Fibroblast of skin of right quadriceps (primary cell): ENCODE results near the gene FLYWCH1.
"Not testable (repeated sequence)": the region's sequence is repeated elsewhere in the genome, so short reads cannot be mapped to it uniquely, and the experiment has no call there.

Source experiments
- DNase-seq: peaks from one replicate; pipeline ENCODE4 v3.0.0-alpha.2; 2013

The FLYWCH1 gene

DNA sequence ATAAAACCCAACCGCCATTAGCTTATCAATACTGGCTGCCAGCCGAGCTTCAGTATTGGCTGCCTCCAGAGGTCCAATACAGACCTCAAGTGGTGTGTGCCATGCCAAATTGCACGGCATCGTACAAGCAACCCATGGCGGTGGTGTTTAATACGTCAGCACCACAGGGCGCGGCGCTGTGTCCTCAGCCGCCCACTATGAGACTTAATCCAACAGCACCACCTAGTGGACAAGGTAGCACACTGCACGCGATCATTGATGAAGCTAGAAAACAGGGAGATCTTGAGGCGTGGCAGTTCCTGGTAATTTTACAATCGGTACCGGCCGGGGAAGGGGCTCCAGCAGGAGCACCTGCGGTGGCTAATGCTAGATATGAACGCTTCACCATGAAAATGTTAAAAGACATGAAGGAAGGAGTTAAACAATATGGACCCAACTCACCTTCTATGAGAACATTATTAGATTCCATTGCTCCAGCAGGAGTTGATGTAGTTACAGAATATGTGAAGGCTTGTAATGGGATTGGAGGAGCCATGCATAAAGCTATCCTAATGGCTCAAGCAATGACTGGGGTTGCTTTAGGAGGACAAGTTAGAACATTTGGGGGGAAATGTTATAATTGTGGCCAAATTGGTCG is 15.4 kb downstream of the FLYWCH1 start:
- DNase-seq = peak; percentile 82

DNA sequence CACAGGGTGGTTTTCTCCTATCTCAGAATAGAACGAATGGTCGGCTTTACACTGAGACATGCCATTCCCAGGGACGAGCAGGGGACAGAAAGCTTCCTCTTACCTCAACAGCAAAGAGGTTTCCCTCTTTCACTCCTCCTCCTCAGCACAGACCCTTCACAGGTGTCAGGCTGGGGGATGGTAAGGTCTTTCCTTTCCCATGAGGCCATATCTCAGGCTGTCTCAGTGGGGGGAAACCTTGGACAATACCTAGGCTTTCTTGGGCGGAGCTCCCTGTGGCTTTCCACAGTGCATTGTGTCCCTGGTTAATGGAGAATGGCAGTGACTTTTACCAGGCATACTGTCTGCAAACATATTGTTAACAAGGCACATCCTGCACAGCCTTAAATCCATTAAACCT is 16.4 kb downstream of the FLYWCH1 start:
- DNase-seq = not testable (repeated sequence)

GRCh38 chr16:2928796-2929195 is 17.1 kb downstream of the FLYWCH1 start:
- DNase-seq = no peak

DNA sequence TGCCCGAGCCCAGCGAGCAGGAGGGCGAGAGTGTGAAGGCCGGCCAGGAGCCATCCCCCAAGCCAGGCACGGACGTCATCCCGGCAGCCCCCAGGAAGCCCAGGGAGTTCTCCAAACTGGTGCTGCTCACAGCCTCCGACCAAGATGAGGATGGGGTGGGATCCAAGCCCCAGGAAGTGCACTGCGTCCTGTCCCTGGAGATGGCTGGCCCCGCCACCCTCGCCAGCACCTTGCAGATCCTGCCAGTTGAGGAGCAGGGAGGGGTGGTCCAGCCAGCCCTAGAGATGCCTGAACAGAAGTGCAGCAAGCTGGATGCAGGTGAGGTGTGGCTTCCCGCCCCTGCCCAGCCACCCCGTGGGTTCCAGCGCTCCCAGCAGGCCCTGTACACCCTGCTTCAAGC is 18.0 kb downstream of the FLYWCH1 start:
- DNase-seq = no peak

GRCh38 chr16:2930236-2930635 is 18.5 kb downstream of the FLYWCH1 start:
- no peak for DNase-seq

DNA sequence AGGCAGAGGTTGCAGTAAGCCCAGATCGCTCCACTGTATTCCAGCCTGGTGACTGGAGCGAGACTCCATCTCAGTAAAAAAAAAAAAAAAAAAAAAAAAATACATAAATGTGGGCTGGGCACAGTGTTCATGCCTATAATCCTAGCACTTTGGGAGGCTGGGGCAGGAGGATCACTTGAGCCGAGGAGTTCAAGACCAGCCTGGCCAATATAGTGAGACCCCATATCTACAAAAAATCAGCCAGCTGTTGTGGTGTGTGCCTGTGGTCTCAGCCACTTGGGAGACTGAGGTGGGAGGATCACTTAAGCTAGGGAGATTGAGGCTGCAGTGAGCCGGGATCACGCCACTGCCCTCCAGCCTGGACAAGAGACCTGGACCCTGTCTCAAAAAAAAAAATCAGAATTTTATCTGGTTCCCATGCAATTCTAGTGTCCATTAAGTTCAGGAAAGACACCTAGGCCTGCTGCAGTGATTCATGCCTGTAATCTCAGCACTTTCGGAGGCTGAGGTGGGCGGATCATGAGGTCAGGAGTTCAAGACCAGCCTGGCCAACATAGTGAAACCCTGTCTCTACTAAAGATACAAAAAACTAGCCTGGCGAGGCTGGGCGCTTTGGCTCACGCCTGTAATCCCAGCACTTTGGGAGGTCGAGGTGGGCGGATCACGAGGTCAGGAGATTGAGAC is 19.6 kb downstream of the FLYWCH1 start:
- not testable (repeated sequence) for DNase-seq

DNA sequence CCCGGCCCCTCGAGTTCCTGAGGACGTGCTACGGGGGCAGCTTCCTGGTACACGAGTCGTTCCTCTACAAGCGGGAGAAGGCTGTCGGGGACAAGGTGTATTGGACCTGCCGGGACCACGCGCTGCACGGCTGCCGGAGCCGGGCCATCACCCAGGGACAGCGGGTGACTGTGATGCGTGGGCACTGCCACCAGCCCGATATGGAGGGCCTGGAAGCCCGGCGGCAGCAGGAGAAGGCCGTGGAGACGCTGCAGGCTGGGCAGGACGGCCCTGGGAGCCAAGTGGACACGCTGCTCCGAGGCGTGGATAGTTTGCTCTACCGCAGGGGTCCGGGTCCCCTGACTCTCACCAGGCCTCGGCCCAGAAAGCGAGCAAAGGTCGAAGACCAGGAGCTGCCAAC is 21.4 kb downstream of the FLYWCH1 start:
- DNase-seq = no peak

- DNase-seq = no peak
Observed at GRCh38 chr16:2933701-2934100, 22.0 kb downstream of the FLYWCH1 start.

DNA sequence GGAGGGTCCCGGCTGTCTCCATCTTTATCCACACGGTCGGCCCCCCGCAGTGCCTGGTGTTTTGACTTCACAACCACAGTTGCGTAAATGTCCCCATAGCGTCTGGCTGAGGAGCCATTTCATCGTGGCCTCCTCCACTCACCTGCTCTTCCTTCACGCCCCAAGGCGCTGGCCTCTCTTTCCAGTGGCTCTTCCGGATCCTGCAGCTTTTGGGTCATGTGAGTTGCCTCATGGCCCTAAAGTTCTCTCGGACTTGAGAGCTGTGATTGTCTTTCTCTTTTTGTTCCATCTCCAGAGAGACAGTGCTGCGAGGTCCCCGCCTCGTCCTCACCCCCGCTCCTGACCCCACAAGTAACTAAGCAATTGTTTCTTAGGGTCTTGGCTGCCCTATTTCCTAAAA is 22.7 kb downstream of the FLYWCH1 start:
- no peak for DNase-seq

GRCh38 chr16:2936436-2937011 is 24.8 kb downstream of the FLYWCH1 start:
- no peak for DNase-seq

DNA sequence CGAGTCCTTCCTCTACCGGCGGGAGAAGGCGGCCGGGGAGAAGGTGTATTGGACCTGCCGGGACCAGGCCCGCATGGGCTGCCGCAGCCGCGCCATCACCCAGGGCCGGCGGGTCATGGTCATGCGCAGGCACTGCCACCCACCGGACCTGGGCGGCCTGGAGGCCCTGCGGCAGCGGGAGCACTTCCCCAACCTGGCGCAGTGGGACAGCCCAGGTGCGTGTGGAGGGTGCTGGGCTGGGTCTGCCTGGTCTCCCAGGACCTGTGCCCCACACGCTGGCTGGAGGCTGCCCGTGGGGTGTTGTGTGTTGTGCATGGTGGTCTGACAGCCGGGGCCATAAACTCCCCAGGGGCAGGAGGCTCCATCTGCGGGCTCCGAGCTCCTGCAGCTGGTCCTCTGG is 25.4 kb downstream of the FLYWCH1 start:
- DNase-seq = no peak

- no peak for DNase-seq
Observed at GRCh38 chr16:2938206-2938605, 26.5 kb downstream of the FLYWCH1 start.

DNA sequence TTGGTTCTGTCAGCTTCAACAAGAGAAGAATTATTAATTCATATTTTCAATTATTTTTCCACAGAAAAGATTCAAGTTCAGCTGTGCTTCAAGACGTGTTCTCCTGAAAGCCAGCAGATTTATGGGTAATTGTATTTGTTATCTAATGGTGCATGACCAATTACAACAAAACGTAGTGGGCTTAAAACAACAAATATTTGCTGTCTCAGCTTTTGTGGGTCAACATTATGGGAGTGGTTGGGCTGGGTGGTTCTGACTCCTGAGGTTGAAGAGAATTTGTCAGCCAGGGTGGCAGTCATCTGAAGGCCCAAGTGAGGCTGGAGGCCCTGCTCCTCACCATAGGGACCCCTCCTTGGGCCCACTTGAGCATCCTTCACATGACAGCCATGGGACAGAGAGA is 28.2 kb downstream of the FLYWCH1 start:
- no peak for DNase-seq

DNA sequence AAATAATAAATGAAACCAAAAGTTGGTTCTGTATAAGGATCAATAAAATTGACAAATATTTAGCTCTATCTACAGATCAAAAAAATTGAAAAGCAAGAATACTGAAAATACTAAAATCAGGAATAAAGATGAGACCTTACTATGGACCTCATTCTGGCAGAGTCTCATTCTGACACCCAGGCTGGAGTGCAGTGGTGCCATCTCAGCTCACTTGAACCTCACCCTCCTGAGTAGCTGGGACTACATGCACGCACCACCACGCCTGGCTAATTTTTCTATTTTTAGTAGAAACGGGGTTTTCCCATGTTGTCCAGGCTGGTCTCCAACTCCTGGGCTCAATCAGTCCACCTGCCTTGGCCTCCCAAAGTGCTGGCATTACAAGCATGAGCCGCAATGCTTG is 30.3 kb downstream of the FLYWCH1 start:
- no peak for DNase-seq

DNA sequence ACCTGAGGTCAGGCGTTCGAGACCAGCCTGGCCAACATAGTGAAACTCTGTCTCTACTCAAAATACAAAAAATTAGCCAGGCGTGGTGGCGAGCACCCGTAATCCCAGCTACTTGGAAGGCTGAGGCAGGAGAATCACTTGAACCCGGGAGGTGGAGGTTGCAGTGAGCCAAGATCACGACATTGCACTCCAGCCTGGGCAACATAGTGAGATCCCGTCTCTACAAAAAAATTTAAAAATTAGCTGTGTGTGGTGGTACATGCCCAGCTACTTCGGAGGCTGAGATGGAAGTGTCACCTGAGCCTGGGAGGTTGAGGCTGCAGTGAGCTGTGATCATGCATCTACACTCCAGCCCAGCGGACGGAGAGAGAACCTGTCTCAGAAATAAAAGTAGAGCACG is 32.0 kb downstream of the FLYWCH1 start:
- not testable (repeated sequence) for DNase-seq

- no peak for DNase-seq
Observed at GRCh38 chr16:2946649-2947048, 34.9 kb downstream of the FLYWCH1 start.

DNA sequence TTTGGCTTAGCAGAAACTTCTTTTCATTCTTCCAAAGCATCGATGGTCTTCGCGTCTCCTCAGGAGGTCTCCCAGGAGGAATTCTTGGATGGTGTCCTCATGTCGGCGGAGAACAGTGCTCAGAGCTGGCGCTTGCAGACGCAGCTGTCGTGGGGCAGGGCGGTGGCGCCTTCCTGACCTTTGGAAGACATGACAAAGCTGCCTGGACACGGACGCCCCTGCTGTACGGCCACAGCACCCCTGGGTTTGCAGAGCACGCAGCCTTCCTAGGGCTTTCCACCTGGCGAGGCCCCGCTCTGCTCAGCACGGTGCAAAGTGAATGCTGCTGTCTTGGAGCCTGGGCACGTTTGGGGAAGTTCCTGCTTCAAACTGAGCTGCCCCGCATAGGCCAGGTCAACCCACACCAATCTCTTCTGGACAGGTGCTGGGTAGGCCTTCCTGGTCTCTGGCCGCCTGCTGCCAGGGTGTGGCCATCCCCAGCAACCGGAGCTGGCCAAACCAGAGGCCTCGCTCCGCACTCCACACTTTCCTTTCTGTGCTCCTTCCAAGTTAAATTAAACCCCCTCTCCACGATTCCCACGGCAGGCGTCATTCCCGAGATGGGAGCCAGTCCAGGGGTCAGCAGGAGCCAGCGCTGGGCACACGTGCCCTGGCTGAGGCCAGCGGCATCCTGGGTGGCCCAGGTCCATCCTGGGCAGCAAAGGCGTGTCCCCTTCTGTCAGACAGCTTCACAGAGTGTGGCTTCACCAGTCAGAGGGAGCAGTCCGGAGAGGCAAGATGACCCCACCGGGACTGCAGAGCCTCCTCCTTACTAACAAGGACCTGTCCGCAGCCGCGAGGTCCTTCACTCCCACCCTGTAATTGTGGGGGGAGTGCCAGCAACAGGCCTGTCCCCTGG is 37.3 kb downstream of the FLYWCH1 start:
- no peak for DNase-seq

- no peak for DNase-seq
Observed at GRCh38 chr16:2949705-2950352, 38.1 kb downstream of the FLYWCH1 start.

GRCh38 chr16:2950353-2950724 is 38.6 kb downstream of the FLYWCH1 start:
- no peak for DNase-seq

GRCh38 chr16:2950773-2951172 is 39.0 kb downstream of the FLYWCH1 start:
- DNase-seq = no peak

DNA sequence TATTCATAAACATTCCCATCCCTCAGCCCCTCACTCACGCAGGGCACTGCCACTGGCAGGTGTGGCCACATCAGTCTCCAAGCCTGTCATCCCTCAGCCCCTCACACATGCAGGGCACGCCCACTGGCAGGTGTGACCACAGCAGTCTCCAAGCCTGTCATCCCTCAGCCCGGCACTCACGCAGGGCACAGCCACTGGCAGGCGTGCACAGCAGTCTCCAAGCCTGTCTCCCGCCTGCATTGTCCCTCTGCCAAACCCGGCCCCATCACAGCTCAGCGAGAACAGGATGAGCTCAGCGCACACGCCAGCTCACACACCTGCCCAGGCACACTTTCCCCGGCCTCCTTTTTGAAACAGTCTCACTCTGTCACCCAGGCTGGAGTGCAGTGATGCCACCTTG is 40.9 kb downstream of the FLYWCH1 start:
- DNase-seq = no peak

- DNase-seq = no peak
Observed at GRCh38 chr16:2953706-2954627, 42.2 kb downstream of the FLYWCH1 start.
